HepG2 (cell line): ENCODE measurements around the gene ATE1. TPM values are rescaled to one million over a fixed set of nuclear protein-coding genes. Genes with fewer than 3 reads are reported as not detected.

ENCODE experiments used
- ADNP ChIP-seq: sonication (generic); formaldehyde crosslinking; IDR thresholded peaks from 2 replicates; pipeline ENCODE4 v1.4.0; 2020; ENCODE audit warnings: missing genetic modification reagents
- ARNTL ChIP-seq: sonication (generic); formaldehyde crosslinking; IDR thresholded peaks from 2 replicates; pipeline ENCODE4 v1.4.0; 2020; ENCODE audit warnings: mild to moderate bottlenecking, missing genetic modification reagents
- BRCA1 ChIP-seq: sonication (generic); formaldehyde crosslinking; IDR thresholded peaks from 2 replicates; pipeline ENCODE4 v1.4.0; 2020; ENCODE audit warnings: missing genetic modification reagents
- CEBPB ChIP-seq: IDR thresholded peaks from 2 replicates; pipeline ENCODE4 v1.6.1; 2011; ENCODE audit warnings: low read depth, low read length, improper control_type of control experiment, borderline replicate concordance
- ELF3 ChIP-seq: IDR thresholded peaks from 2 replicates; pipeline ENCODE4 v1.6.1; 2016; ENCODE audit warnings: missing genetic modification reagents, missing compliant biosample characterization
- ERF ChIP-seq: IDR thresholded peaks from 2 replicates; pipeline ENCODE4 v1.6.1; 2018; ENCODE audit warnings: missing biosample characterization, missing genetic modification reagents
- HNRNPLL ChIP-seq: fragments of 200-400 bp; formaldehyde crosslinking; IDR thresholded peaks from 2 replicates; pipeline ENCODE4 v1.6.1; 2017; ENCODE audit warnings: mild to moderate bottlenecking, low read depth, low read length; ENCODE audit not compliant: poor library complexity, severe bottlenecking
- HOXA3 ChIP-seq: sonication (generic); formaldehyde crosslinking; IDR thresholded peaks from 2 replicates; pipeline ENCODE4 v1.5.0; 2020; ENCODE audit warnings: missing genetic modification reagents
- IKZF1 ChIP-seq: fragments of 450-650 bp; IDR thresholded peaks from 2 replicates; pipeline ENCODE4 v1.7.1; 2016
- KAT8 ChIP-seq: IDR thresholded peaks from 2 replicates; pipeline ENCODE4 v1.6.1; 2016; ENCODE audit warnings: missing genetic modification reagents, missing compliant biosample characterization
- KLF11 ChIP-seq: IDR thresholded peaks from 2 replicates; pipeline ENCODE4 v1.6.1; 2016; ENCODE audit warnings: missing compliant biosample characterization
- NR2C2 ChIP-seq: sonication (generic); formaldehyde crosslinking; IDR thresholded peaks from 2 replicates; pipeline ENCODE4 v1.4.0; 2020; ENCODE audit warnings: missing genetic modification reagents, mild to moderate bottlenecking, moderate library complexity, borderline replicate concordance
- NR2F1 ChIP-seq, 2 experiments: fragments of 450-650 bp in 1 of 2; formaldehyde crosslinking in 1 of 2; IDR thresholded peaks; 2 replicates each; pipeline versions ENCODE4 v1.5.0 to v1.6.1; 2016 to 2020; ENCODE audit warnings: mild to moderate bottlenecking in 1 of 2, missing compliant biosample characterization in 1 of 2, missing genetic modification reagents in 1 of 2, moderate library complexity in 1 of 2
- RARA ChIP-seq: IDR thresholded peaks from 2 replicates; pipeline ENCODE4 v1.6.1; 2016; ENCODE audit warnings: missing genetic modification reagents, missing compliant biosample characterization
- ZMYM4 ChIP-seq: sonication (generic); formaldehyde crosslinking; IDR thresholded peaks from 2 replicates; pipeline ENCODE4 v1.8.1; 2023; ENCODE audit warnings: mild to moderate bottlenecking, missing genetic modification reagents
- ZNF24 ChIP-seq: fragments of 450-650 bp; IDR thresholded peaks from 2 replicates; pipeline ENCODE4 v1.6.1; 2017; ENCODE audit warnings: antibody characterized with exemption, mild to moderate bottlenecking
- ZNF672 ChIP-seq: sonication (generic); formaldehyde crosslinking; IDR thresholded peaks from 2 replicates; pipeline ENCODE4 v1.8.1; 2022; ENCODE audit warnings: missing genetic modification reagents
- ZNF7 ChIP-seq: IDR thresholded peaks from 2 replicates; pipeline ENCODE4 v1.6.1; 2016; ENCODE audit warnings: missing biosample characterization, missing genetic modification reagents
- ZNF773 ChIP-seq: sonication (generic); formaldehyde crosslinking; IDR thresholded peaks from 2 replicates; pipeline ENCODE4 v1.4.0; 2020; ENCODE audit warnings: missing genetic modification reagents, borderline replicate concordance
- polyA plus RNA-seq, 8 experiments: library from polyadenylated mRNA; depleted of rRNA in 3 of 8; stranded (reverse) in 7 of 8; unstranded in 1 of 8; fragments of >200 nt; fragmentation: Illumina TruSeq in 4 of 8; extraction: Trizol in 4 of 8; gene quantifications; 2 replicates each; pipeline versions ENCODE4 v1.2.1 to v1.2.3, GENCODE V29; 2011 to 2016; ENCODE audit warnings: low read depth in 4 of 8, missing spikeins in 1 of 8, mixed read lengths in 1 of 8; ENCODE audit not compliant: insufficient read depth in 1 of 8
- total RNA-seq, 5 experiments: library from RNA; depleted of rRNA; stranded (reverse); fragments of >200 nt; fragmentation: Illumina TruSeq; extraction: Trizol; gene quantifications; 2 replicates each; pipeline ENCODE4 v1.2.3, GENCODE V29; 2016; ENCODE audit warnings: low read depth in 1 of 5
- TF ChIP-seq, protein P1 (sequence below): sonication (generic); formaldehyde crosslinking; IDR thresholded peaks from 2 replicates; pipeline ENCODE4 v1.8.0; 2022; ENCODE audit warnings: missing genetic modification reagents, mild to moderate bottlenecking, moderate library complexity, borderline replicate concordance
- TF ChIP-seq, protein P2 (sequence below): sonication (generic); formaldehyde crosslinking; IDR thresholded peaks from 2 replicates; pipeline ENCODE4 v1.4.0; 2020; ENCODE audit warnings: mild to moderate bottlenecking, missing genetic modification reagents
- TF ChIP-seq, protein P3 (sequence below): sonication (generic); formaldehyde crosslinking; IDR thresholded peaks from 2 replicates; pipeline ENCODE4 v1.4.0; 2020; ENCODE audit warnings: mild to moderate bottlenecking, missing genetic modification reagents
- TF ChIP-seq, protein P4 (sequence below): sonication (generic); formaldehyde crosslinking; IDR thresholded peaks from 2 replicates; pipeline ENCODE4 v1.4.0; 2020; ENCODE audit warnings: missing genetic modification reagents

ATE1 gene
- total and polyA plus RNA-seq, 2 of the 13 experiments (the other 11 are each of a cell fraction or from before 2014, with no cell fraction given) = 17.5 to 42.2 TPM

DNA sequence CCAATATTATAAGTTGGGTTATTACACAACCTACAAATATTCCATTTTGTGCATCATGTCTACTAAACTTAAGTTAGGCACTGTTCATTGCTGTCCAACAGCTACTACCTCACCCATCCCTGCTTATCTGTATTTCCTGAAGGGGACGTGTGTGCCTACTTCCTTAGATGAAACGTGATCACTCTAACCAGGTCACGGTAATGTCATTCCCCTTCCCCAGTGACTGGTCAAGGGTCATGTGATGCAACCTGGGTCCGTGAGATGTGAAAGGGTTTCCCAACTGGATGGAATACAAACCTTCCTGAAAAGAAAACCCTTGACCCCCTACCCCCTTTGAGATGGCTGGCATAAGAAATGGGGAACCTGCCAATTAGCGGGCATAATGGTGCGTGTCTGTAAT lies 48.8 kb upstream of the ATE1 start (continued):
- TF ChIP-seq, protein P1, sequence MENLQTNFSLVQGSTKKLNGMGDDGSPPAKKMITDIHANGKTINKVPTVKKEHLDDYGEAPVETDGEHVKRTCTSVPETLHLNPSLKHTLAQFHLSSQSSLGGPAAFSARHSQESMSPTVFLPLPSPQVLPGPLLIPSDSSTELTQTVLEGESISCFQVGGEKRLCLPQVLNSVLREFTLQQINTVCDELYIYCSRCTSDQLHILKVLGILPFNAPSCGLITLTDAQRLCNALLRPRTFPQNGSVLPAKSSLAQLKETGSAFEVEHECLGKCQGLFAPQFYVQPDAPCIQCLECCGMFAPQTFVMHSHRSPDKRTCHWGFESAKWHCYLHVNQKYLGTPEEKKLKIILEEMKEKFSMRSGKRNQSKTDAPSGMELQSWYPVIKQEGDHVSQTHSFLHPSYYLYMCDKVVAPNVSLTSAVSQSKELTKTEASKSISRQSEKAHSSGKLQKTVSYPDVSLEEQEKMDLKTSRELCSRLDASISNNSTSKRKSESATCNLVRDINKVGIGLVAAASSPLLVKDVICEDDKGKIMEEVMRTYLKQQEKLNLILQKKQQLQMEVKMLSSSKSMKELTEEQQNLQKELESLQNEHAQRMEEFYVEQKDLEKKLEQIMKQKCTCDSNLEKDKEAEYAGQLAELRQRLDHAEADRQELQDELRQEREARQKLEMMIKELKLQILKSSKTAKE = 0 out of 2 replicates have a peak, but pooled peaks have one; percentile 34
- TF ChIP-seq CEBPB (peak; percentile 81), HNRNPLL (no peak), ZMYM4 (CRISPR knock-in tag) (peak; percentile 71), RARA (CRISPR knock-in tag) (peak; percentile 83), ZNF7 (CRISPR knock-in tag) (no peak), ERF (CRISPR knock-in tag) (no peak), ZNF24 (no peak), HOXA3 (peak; percentile 59), ELF3 (CRISPR knock-in tag) (0 out of 2 replicates have a peak, but pooled peaks have one; percentile 18), BRCA1 (no peak), ZNF672 (CRISPR knock-in tag) (no peak), NR2C2 (CRISPR knock-in tag) (peak; percentile 71; the same call in 1 of the 2 replicates), ADNP (no peak), IKZF1 (no peak), ZNF773 (no peak), KAT8 (CRISPR knock-in tag) (peak; percentile 26; the same call in 1 of the 2 replicates), KLF11 (CRISPR knock-in tag) (no peak), NR2F1 (CRISPR knock-in tag; IDR thresholded peaks at IDR 0.05) (peak in 1 of 2 experiments; percentile 68; a peak in 2 of 4 replicates), ARNTL (CRISPR knock-in tag) (0 out of 2 replicates have a peak, but pooled peaks have one; percentile 30)
- TF ChIP-seq, protein P2, sequence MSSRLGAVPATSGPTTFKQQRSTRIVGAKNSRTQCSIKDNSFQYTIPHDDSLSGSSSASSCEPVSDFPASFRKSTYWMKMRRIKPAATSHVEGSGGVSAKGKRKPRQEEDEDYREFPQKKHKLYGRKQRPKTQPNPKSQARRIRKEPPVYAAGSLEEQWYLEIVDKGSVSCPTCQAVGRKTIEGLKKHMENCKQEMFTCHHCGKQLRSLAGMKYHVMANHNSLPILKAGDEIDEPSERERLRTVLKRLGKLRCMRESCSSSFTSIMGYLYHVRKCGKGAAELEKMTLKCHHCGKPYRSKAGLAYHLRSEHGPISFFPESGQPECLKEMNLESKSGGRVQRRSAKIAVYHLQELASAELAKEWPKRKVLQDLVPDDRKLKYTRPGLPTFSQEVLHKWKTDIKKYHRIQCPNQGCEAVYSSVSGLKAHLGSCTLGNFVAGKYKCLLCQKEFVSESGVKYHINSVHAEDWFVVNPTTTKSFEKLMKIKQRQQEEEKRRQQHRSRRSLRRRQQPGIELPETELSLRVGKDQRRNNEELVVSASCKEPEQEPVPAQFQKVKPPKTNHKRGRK = no peak
- TF ChIP-seq, protein P3, sequence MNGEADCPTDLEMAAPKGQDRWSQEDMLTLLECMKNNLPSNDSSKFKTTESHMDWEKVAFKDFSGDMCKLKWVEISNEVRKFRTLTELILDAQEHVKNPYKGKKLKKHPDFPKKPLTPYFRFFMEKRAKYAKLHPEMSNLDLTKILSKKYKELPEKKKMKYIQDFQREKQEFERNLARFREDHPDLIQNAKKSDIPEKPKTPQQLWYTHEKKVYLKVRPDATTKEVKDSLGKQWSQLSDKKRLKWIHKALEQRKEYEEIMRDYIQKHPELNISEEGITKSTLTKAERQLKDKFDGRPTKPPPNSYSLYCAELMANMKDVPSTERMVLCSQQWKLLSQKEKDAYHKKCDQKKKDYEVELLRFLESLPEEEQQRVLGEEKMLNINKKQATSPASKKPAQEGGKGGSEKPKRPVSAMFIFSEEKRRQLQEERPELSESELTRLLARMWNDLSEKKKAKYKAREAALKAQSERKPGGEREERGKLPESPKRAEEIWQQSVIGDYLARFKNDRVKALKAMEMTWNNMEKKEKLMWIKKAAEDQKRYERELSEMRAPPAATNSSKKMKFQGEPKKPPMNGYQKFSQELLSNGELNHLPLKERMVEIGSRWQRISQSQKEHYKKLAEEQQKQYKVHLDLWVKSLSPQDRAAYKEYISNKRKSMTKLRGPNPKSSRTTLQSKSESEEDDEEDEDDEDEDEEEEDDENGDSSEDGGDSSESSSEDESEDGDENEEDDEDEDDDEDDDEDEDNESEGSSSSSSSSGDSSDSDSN (CRISPR knock-in tag) = no peak
- TF ChIP-seq, protein P4, sequence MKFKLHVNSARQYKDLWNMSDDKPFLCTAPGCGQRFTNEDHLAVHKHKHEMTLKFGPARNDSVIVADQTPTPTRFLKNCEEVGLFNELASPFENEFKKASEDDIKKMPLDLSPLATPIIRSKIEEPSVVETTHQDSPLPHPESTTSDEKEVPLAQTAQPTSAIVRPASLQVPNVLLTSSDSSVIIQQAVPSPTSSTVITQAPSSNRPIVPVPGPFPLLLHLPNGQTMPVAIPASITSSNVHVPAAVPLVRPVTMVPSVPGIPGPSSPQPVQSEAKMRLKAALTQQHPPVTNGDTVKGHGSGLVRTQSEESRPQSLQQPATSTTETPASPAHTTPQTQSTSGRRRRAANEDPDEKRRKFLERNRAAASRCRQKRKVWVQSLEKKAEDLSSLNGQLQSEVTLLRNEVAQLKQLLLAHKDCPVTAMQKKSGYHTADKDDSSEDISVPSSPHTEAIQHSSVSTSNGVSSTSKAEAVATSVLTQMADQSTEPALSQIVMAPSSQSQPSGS (CRISPR knock-in tag) = no peak
